Ramos (cell line): Measurements from ENCODE around the gene PRTFDC1.

Source experiments
- in situ Hi-C: fragments of 300-500 bp; cut with MboI; formaldehyde crosslinking; loops from one replicate; pipeline ENCODE4 v1.14.3; 2022; ENCODE audit warnings: low sequenced_read_pairs; ENCODE audit not compliant: unreplicated experiment

Gene PRTFDC1

DNA sequence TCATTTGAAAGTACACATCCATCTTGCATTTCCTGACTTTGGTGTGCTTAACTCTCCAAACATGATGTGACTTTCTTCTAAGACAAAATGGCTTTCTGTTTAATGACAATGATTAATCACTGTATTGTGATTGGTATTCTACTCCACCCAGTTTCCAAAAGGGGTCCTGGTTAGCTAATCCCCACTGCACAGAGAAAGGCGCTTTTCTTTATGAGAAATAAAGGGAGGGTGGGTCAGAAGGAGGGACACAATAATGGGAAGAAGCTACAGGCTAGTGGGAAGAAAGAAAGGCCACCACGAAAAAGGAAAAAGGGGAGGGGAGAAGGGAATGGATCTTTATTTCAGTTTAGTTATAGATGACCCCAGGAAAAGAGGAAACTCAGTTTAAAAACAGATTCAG lies 69.2 kb downstream of the PRTFDC1 start:
- in situ Hi-C loops: no loop called here

DNA sequence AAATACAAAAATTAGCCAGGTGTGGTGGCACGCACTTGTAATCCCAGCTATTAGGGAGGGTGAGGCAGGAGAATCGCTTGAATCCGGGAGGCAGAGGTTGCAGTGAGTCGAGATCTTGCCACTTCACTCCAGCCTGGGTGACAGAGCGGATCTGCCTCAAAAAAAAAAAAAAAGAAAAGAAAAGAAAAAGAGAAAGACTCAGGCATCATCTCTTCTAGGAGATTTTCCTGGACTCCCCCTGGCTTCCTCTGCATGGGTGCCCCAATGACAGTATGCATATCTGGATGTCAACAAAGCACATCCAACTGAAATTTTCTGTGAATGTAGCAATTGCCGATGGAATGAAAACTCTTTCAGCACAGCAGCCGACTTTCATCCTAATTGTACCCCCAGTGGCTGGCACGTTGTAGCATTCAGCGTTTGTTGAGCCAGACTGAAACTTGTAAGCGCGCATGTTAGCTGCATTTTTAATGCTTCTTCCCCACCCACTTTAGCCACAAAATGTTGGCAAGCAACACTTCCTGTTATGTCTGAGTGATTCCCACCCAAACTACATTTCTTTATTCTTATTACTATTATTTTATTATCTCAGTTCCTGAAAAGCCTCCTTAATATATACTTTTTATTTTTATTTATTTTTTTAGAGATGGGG lies 70.2 kb downstream of the PRTFDC1 start:
- in situ Hi-C loops: no loop called here

GRCh38 chr10:24879861-24880260 lies 72.5 kb downstream of the PRTFDC1 start:
- in situ Hi-C loops: no loop called here

DNA sequence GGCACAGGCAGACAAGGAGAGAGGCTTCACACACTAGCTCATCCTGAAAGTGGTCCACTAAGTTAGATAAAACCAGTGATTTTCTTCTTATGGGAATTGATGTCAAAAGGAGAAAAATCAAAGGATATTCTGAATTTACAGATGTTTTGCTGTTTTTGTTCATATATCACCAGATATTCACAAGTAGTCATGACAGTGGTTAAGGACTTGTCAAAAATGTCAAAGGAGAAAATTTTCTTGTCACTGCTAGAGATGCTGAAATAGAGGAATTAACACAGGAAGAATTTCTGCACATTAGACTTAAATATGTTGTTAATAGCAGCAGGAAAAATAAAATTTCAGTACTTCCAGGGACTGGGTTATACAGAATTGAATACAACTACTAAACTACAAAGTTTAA lies 78.3 kb downstream of the PRTFDC1 start:
- in situ Hi-C loops: no loop called here

GRCh38 chr10:24873281-24873683 lies 79.1 kb downstream of the PRTFDC1 start:
- in situ Hi-C loops: no loop called here

DNA sequence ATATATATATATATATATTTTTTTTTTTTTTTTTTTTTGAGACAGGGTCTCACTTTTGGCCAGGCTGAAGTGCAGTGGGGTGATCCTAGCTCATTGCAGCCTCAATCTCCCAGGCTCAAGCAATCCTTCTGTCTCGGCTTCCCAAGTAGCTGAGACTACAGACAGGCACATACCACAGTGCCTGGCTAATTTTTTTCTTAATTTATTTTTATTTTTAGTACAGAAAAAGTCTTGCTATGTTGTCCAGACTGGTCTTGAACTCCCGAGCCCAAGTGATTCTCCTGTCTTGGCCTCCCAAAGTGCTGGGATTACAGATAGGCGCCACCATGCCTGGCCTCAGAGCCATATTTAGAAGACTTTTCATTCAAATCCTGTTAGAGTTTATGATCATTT lies 79.6 kb downstream of the PRTFDC1 start:
- in situ Hi-C loops: no loop called here

- in situ Hi-C loops: no loop called here
Measured at GRCh38 chr10:24872049-24872789, 80.2 kb downstream of the PRTFDC1 start.

GRCh38 chr10:24871011-24871935 lies 81.1 kb downstream of the PRTFDC1 start:
- in situ Hi-C loops: no loop called here

DNA sequence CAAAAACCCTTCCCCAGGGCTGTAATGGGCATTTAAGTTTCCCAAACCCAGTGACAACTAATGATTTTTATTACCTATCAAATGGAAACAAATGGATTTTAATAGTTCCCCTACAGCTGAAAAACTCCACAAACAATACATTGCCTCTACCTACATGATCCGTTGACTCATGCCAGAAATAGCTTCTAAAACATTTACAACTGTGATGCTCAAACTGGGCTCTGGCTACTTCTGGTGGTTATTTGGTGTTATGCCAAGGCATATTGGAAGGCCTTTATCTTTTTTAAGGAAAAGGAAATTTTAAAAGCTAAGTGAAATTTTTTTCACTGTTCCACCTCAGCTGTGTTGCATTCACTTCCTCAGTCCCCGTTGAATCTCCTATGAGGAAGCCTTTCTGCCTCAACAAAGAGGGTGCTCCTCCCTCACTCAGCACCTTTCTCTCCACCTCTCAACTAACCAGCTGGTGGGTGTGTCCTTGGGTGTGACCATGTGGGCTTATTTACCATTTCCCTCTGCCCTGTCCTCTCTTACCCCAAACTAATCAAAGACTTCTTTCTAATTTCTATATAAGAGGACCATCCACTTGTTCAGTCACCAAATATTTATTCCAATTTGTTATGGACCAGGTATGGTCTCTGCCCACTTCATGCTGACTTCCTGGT lies 82.9 kb downstream of the PRTFDC1 start:
- in situ Hi-C loops: no loop called here

DNA sequence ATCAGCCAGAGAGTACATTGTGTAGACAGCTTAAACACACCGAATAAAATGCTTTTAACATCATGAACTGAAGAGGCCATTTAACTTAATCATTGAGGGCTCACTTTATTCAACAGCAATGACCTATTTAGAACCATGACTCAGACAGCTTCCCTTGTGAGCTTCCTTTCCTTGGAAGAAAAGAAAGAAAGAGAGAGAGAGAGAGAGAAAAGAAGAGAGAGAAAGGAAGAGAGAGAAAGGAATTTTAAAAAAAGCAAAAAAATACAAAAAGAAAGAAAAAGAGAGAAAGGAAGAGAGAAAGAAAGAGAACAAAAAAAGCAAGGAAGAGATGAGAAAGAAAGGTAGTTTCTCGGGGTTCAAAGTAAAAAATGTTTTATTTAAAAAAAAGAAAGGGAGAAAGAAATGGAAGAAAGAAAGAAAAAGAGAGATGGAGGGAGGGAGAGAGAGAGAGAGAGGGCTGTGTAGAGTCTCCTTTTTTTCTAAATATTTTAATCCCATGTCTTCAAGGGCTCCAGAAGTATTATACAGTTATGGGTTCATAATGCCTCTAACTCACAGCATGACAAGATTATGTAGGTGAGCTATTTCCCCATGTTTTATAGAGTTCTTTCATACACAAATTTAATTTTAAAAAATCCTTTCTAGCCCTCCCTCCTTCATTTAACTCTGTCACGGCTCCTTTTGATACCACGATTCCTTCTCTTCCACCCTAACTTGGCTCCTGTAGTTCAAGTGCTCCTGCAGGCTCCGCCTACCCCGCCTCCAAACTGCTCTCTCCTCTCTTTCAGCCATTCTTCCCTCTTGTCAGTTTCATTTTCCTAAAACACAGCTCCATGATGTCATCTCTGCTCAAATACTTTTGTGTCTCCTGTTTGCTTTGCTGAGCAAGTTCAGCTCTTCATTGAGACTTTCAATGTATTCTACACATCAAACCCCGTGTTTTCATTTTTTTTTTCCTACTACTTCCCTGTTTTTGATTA lies 85.5 kb downstream of the PRTFDC1 start:
- in situ Hi-C loops: no loop called here

GRCh38 chr10:24865783-24866182 lies 86.6 kb downstream of the PRTFDC1 start:
- in situ Hi-C loops: no loop called here

- in situ Hi-C loops: no loop called here
Measured at GRCh38 chr10:24862589-24862988, 89.8 kb downstream of the PRTFDC1 start.

- in situ Hi-C loops: no loop called here
Measured at GRCh38 chr10:24858288-24859270, 93.8 kb downstream of the PRTFDC1 start.

DNA sequence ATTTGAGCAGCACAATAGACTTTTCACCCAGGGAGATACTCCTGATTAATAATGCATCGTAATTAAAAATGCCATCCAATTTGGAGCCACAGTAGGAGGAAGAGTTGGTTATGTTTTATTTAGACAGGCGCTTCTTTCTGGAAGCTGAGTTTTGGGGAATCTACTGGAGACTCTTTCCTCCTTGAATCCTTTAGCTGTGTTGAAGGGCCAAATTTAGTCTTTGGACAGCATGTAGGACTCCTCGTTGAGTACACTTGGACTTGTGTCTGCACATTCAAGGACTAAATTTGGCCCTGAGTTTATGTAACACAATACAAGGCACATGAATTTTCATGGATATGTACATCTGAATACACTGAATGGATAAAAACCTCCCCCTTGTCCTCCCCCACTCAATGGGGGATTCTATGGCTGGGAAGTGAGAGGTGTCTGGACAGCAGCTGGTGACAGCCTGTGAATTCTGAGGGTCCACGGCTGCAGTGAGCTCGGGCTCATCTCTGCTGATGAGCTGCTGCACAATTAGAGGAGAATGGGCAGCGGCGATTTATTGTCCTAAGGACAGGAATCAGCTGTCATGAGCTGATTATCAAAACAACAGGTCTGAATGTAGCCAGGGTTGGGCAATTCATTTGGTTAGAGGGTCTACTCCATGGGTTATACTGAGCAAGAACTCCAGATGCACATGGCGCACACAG lies 95.2 kb downstream of the PRTFDC1 start:
- in situ Hi-C loops: no loop called here

DNA sequence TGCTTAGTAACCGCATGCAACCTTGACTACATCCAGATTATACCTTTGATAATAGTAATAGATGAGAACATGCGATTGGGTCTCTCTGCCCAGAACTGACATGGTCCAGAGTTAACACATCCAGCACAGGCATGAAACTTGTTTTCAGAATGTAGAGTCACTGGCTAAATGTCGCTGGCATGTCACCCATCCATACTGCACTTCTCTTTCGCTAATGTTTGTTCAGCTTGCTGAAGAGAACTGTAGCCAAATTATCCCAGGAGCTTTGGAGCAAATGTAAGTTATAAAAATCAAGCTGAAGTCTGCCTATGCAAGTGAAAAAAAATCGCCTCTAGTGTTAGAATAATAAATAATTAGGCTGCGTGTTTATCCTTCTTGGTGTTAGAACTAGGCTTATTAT lies 98.2 kb downstream of the PRTFDC1 start:
- in situ Hi-C loops: no loop called here

DNA sequence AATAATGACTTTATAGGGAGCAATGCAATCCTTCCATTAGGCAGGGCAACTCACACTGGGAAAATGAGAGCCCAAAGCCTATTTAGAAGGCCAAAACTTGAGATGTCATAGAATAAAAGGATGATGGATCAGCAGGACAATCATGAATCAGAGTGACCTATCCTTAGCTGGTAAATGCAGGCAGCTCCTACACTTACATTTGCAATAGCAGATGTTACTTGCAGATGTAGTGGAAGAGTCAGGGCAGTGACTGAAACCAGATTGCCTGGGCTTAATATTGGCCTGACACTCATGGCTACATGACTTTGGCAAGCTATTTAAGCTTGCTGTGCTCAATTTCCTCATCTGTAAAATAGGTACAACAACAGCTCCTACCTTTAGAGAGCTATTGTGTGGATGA lies 98.7 kb downstream of the PRTFDC1 start:
- in situ Hi-C loops: no loop called here

- in situ Hi-C loops: no loop called here
Measured at GRCh38 chr10:24851629-24852028, 100.8 kb downstream of the PRTFDC1 start.
